HL-60 (cell line): Measurements from ENCODE around the gene SGCE.
A peak's percentile ranks its signal among the peaks of the same experiment; 100 is the strongest.
"Not testable (repeated sequence)": the region's sequence is repeated elsewhere in the genome, so short reads cannot be mapped to it uniquely, and the experiment has no call there.

ENCODE experiments used
- DNase-seq, 2 experiments: peaks; one replicate each; pipeline ENCODE4 v3.0.0-alpha.2; 2010 to 2020; ENCODE audit warnings: low read depth in 1 of 2, low spot score in 1 of 2
- H3K27ac ChIP-seq: fragments of 250-450 bp; sonication (Bioruptor Pico); replicated peaks from 2 replicates; pipeline ENCODE4 v1.5.1; 2020; ENCODE audit warnings: mild to moderate bottlenecking, moderate library complexity
- H3K27me3 ChIP-seq: fragments of 250-450 bp; sonication (Bioruptor Pico); 2 replicates; pipeline ENCODE4 v1.5.1; 2021; ENCODE audit warnings: mild to moderate bottlenecking, moderate library complexity; ENCODE audit not compliant: insufficient read depth, poor library complexity, severe bottlenecking
- H3K4me3 ChIP-seq: replicated peaks from 2 replicates; pipeline ENCODE4 v1.5.1; 2011; ENCODE audit warnings: mild to moderate bottlenecking, control low read depth, low read length; ENCODE audit not compliant: insufficient read depth
- GABPA ChIP-seq: IDR thresholded peaks from 2 replicates; pipeline ENCODE4 v1.6.1; 2012; ENCODE audit warnings: low read depth
- POLR2AphosphoS5 ChIP-seq: IDR thresholded peaks from 2 replicates; pipeline ENCODE4 v1.6.1; 2012; ENCODE audit warnings: low read depth
- SPI1 ChIP-seq: IDR thresholded peaks from 2 replicates; pipeline ENCODE4 v1.6.1; 2012; ENCODE audit warnings: low read depth, mild to moderate bottlenecking, borderline replicate concordance
- long read RNA-seq: library from polyadenylated mRNA; unstranded; transcript quantifications from one replicate; pipeline ENCODE4 v2.0.0, GENCODE V29; 2020
- TF ChIP-seq, protein P1 (sequence below): IDR thresholded peaks from 2 replicates; pipeline ENCODE4 v1.6.1; 2012; ENCODE audit warnings: low read depth; ENCODE audit not compliant: insufficient replicate concordance
- TF ChIP-seq, protein P2 (sequence below): IDR thresholded peaks from one replicate; pipeline ENCODE4 v1.5.1; 2011; ENCODE audit warnings: low read length, control low read depth, inconsistent platforms; ENCODE audit not compliant: insufficient read depth

SGCE gene, protein sequence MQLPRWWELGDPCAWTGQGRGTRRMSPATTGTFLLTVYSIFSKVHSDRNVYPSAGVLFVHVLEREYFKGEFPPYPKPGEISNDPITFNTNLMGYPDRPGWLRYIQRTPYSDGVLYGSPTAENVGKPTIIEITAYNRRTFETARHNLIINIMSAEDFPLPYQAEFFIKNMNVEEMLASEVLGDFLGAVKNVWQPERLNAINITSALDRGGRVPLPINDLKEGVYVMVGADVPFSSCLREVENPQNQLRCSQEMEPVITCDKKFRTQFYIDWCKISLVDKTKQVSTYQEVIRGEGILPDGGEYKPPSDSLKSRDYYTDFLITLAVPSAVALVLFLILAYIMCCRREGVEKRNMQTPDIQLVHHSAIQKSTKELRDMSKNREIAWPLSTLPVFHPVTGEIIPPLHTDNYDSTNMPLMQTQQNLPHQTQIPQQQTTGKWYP
- long read RNA-seq, partial matches to known transcripts, result 0 of 1 reads
- long read RNA-seq, other reads (novel, unspliced or antisense), result 1 of 1 reads

DNA sequence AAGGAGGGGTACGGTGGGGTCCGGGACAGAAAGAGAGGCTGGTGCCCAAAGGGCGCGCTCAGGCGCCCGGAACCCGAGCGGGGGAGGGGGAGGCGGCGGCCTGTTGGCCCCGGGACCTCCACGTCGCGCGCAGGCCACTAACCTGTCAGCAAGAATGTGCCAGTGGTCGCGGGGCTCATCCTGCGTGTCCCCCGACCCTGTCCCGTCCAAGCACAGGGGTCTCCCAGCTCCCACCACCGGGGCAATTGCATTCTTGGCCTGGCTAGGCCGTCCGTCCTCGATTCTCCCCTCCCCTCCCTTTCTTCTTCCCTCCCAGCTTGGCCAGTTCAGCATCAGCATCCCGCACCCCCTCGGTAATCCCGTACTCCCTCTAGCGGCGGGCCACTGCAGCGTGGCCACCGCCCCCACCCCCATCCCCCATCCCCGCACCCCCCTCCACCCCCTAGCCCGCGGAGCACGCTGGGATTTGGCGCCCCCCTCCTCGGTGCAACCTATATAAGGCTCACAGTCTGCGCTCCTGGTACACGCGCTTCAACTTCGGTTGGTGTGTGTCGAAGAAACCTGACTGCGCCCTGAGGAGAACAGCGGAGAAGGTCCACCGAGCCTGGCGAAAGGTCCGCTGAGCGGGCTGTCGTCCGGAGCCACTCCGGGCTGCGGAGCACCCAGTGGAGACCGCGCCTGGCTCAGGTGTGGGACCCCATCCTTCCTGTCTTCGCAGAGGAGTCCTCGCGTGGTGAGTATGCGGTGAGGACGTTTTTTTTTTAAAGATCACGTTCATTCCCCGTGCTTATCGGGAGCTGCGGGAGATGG lies at the start of gene SGCE:
SGCE (minus strand) TSS at position 286 of the 810 bp plus-strand sequence; CDS start at position 251, 35 bp downstream.
- H3K4me3 ChIP-seq, result no peak within 1 kb of the TSS; the same call in none of the 2 replicates
- peak in 1 of 2 experiments; percentile 21 for DNase-seq
- peaks cover 30% of the 10 kb centered on the region for H3K27me3 ChIP-seq
- H3K27ac ChIP-seq, result no peak within 1 kb of the TSS
- TF ChIP-seq POLR2AphosphoS5 (no peak), SPI1 (no peak), GABPA (no peak)
- TF ChIP-seq, protein P1, sequence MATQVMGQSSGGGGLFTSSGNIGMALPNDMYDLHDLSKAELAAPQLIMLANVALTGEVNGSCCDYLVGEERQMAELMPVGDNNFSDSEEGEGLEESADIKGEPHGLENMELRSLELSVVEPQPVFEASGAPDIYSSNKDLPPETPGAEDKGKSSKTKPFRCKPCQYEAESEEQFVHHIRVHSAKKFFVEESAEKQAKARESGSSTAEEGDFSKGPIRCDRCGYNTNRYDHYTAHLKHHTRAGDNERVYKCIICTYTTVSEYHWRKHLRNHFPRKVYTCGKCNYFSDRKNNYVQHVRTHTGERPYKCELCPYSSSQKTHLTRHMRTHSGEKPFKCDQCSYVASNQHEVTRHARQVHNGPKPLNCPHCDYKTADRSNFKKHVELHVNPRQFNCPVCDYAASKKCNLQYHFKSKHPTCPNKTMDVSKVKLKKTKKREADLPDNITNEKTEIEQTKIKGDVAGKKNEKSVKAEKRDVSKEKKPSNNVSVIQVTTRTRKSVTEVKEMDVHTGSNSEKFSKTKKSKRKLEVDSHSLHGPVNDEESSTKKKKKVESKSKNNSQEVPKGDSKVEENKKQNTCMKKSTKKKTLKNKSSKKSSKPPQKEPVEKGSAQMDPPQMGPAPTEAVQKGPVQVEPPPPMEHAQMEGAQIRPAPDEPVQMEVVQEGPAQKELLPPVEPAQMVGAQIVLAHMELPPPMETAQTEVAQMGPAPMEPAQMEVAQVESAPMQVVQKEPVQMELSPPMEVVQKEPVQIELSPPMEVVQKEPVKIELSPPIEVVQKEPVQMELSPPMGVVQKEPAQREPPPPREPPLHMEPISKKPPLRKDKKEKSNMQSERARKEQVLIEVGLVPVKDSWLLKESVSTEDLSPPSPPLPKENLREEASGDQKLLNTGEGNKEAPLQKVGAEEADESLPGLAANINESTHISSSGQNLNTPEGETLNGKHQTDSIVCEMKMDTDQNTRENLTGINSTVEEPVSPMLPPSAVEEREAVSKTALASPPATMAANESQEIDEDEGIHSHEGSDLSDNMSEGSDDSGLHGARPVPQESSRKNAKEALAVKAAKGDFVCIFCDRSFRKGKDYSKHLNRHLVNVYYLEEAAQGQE, result no peak
- TF ChIP-seq, protein P2, sequence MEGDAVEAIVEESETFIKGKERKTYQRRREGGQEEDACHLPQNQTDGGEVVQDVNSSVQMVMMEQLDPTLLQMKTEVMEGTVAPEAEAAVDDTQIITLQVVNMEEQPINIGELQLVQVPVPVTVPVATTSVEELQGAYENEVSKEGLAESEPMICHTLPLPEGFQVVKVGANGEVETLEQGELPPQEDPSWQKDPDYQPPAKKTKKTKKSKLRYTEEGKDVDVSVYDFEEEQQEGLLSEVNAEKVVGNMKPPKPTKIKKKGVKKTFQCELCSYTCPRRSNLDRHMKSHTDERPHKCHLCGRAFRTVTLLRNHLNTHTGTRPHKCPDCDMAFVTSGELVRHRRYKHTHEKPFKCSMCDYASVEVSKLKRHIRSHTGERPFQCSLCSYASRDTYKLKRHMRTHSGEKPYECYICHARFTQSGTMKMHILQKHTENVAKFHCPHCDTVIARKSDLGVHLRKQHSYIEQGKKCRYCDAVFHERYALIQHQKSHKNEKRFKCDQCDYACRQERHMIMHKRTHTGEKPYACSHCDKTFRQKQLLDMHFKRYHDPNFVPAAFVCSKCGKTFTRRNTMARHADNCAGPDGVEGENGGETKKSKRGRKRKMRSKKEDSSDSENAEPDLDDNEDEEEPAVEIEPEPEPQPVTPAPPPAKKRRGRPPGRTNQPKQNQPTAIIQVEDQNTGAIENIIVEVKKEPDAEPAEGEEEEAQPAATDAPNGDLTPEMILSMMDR, result no peak

DNA sequence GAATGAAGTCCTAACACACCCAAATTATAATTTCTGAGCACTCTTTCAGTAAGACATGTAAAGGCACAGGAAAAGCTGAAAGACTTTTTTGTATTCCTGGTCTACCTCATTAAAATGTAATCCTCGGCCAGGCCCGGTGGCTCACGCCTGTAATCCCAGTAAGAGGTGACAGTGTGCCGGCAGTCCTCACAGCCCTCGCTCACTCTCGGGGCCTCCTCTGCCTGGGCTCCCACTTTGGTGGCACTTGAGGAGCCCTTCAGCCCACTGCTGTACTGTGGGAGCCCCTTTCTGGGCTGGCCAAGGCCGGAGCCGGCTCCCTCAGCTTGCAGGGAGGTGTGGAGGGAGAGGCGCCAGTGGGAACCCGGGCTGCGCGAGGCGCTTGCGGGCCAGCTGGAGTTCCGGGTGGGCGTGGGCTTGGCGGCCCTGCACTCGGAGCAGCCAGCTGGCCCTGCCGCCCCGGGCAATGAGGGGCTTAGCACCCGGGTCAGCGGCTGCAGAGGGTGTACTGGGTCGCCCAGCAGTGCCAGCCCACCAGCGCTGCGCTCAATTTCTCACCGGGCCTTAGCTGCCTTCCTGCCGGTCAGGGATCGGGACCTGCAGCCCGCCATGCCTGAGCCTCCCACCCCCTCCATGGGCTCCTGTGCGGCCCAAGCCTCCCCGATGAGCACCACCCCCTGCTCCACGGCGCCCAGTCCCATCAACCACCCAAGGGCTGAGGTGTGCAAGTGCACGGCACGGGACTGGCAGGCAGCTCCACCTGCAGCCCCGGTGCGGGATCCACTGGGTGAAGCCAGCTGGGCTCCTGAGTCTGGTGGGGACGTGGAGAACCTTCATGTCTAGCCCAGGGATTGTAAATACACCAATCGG lies 49.5 kb upstream of the SGCE start:
- not testable (repeated sequence) for H3K27ac ChIP-seq

DNA sequence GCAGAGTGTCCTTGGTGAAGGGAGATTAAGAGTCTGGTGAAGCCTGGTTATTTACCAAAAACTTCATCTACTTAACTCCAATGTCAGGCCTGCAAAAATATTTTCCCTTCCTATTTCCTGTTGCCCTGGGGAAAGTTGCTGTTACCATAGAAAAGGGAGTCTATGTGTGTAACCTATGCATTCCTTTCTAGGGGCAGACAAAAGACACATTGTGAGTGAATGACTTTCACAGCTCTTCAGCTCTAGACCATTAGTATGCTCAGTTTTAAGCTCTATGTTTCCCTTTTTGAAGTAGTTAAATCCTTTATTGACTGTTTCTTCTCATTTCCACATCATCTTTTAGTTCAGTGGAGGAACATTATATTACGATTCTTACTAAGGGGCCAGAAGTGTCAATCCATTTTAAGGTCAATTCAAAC lies 45.6 kb upstream of the SGCE start:
- H3K27ac ChIP-seq, result no peak overlapping the region
- H3K4me3 ChIP-seq, result no peak overlapping the region
- TF ChIP-seq GABPA, result no peak
- TF ChIP-seq, protein P2, result no peak
- no peak for TF ChIP-seq POLR2AphosphoS5
- no peak for TF ChIP-seq SPI1
- TF ChIP-seq, protein P1, result no peak
- no peak for DNase-seq
- no peaks in the 10 kb centered on the region for H3K27me3 ChIP-seq

More for the DNA sequence above, 49.5 kb upstream of the SGCE start:
- DNase-seq, H3K27me3 ChIP-seq, H3K4me3 ChIP-seq: not testable (repeated sequence)
